Measurements from ENCODE around the gene PARP12.

DNA sequence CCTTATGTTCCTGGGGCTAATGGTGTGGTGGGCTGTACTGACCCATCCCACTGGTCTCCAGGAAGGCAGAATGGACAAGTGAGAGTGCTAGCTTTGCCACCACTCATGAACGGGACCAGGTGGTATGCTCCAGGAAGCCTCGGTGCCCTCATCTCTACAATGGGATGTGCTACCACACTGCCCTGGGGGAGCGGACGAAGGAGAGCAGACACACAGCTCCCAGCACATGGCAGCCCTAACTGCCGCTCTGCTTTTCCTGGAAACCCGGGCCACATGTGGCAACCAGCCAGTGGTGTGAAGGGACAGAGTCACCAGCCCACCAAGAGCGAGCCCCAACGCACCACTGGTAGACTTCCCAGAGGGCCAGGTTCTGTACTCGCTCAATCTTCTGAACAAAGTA, 35.8 kb downstream of the PARP12 start:
- TF ChIP-seq YY1 (IDR thresholded peaks at IDR 0.05; ENCODE audit: low read depth) (no peak), EP300 (IDR thresholded peaks at IDR 0.05; ENCODE audit: borderline replicate concordance) (no peak), ZBTB7A (IDR thresholded peaks at IDR 0.05; ENCODE audit: low read depth) (no peak), USF1 (IDR thresholded peaks at IDR 0.05) (no peak), TCF12 (IDR thresholded peaks at IDR 0.05; ENCODE audit: low read depth) (no peak), RAD21 (IDR thresholded peaks at IDR 0.05; ENCODE audit: low read depth) (no peak), CEBPB (IDR thresholded peaks at IDR 0.05) (no peak), NFIC (IDR thresholded peaks at IDR 0.05) (no peak), TAF1 (IDR thresholded peaks at IDR 0.05; ENCODE audit: low read depth) (no peak), EGR1 (IDR thresholded peaks at IDR 0.05) (no peak), TEAD4 (IDR thresholded peaks at IDR 0.05) (no peak)
- TF ChIP-seq, protein P1, sequence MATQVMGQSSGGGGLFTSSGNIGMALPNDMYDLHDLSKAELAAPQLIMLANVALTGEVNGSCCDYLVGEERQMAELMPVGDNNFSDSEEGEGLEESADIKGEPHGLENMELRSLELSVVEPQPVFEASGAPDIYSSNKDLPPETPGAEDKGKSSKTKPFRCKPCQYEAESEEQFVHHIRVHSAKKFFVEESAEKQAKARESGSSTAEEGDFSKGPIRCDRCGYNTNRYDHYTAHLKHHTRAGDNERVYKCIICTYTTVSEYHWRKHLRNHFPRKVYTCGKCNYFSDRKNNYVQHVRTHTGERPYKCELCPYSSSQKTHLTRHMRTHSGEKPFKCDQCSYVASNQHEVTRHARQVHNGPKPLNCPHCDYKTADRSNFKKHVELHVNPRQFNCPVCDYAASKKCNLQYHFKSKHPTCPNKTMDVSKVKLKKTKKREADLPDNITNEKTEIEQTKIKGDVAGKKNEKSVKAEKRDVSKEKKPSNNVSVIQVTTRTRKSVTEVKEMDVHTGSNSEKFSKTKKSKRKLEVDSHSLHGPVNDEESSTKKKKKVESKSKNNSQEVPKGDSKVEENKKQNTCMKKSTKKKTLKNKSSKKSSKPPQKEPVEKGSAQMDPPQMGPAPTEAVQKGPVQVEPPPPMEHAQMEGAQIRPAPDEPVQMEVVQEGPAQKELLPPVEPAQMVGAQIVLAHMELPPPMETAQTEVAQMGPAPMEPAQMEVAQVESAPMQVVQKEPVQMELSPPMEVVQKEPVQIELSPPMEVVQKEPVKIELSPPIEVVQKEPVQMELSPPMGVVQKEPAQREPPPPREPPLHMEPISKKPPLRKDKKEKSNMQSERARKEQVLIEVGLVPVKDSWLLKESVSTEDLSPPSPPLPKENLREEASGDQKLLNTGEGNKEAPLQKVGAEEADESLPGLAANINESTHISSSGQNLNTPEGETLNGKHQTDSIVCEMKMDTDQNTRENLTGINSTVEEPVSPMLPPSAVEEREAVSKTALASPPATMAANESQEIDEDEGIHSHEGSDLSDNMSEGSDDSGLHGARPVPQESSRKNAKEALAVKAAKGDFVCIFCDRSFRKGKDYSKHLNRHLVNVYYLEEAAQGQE (IDR thresholded peaks at IDR 0.05; ENCODE audit: low read depth), result no peak
- TF ChIP-seq, protein P2, sequence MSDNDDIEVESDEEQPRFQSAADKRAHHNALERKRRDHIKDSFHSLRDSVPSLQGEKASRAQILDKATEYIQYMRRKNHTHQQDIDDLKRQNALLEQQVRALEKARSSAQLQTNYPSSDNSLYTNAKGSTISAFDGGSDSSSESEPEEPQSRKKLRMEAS (IDR thresholded peaks at IDR 0.05), result no peak
